Measurements from ENCODE around the gene CYP2B6. TPM values are rescaled to one million over a fixed set of nuclear protein-coding genes. Genes with fewer than 3 reads are reported as not detected.
"Not testable (repeated sequence)": the region's sequence is repeated elsewhere in the genome, so short reads cannot be mapped to it uniquely, and the experiment has no call there.

CYP2B6 gene
- total and polyA plus RNA-seq, 2 donors (not counting 1 experiment from before 2014, with no cell fraction given), result not detected

DNA sequence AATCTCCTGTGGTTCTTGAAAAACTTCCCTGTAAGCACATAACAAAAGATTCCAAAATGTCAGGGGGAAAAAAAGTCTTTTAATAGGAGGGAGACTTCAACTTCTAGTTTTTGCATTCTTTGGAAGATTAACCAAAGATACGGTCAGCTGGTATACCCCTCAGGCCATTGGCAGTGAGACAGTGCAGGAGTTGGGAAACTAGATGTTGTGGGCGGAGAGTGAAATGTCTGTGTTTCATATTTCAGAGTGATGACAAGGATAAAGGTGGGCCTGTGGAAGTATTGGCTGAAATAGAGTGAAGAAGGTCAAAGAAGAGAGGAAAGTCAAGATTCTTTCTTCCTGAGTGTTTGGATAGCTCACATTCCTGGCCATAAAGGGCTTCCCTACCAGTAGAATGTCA lies 40.8 kb downstream of the CYP2B6 start:
- intact Hi-C loops (cut with micrococcal nuclease), result no loop called here
- ATAC-seq (ENCODE audit: low read depth) (no peak), DNase-seq (no peak)
- no peaks in the 10 kb centered on the region for H3K36me3 ChIP-seq (replicated peaks in 1 of 2; ENCODE audit: control extremely low read depth in 1 of 2, control insufficient read depth in 1 of 2, extremely low read depth in 1 of 2, insufficient read depth in 2 of 2, low read length in 1 of 2)
- H3K4me1 ChIP-seq (ENCODE audit: control insufficient read depth in 2 of 2, insufficient read depth in 2 of 2, low read length in 2 of 2), result no peaks in the 10 kb centered on the region
- H3K4me1 Mint-ChIP-seq, result no peaks in the 10 kb centered on the region
- no peaks in the 10 kb centered on the region for H4K20me1 ChIP-seq (ENCODE audit: control insufficient read depth, insufficient read depth, low read length, poor library complexity, severe bottlenecking)
- no peaks in the 10 kb centered on the region for H3K79me2 ChIP-seq (ENCODE audit: control insufficient read depth, insufficient read depth, low read length)
- H2AFZ ChIP-seq (ENCODE audit: insufficient read depth, low read depth, low read length, poor library complexity, severe bottlenecking), result no peak overlapping the region
- H3K27ac Mint-ChIP-seq, result no peak overlapping the region
- H3K4me3 ChIP-seq (ENCODE audit: control extremely low read depth in 1 of 5, extremely low read depth in 1 of 5, insufficient read depth in 1 of 5, low read depth in 2 of 5, low read length in 4 of 5), result no peak overlapping the region
- no peak overlapping the region for H3K4me3 Mint-ChIP-seq
- CTCF ChIA-PET, result interaction anchor here (0.6 kb wide), 1 partner anchor 172 kb away, joined by 5 read pairs; no protein-coding TSS in a partner anchor
- peaks cover 0 to 11% (median 0%) of the 10 kb centered on the region in 4 experiments for H3K27me3 ChIP-seq (replicated peaks in 1 of 4; ENCODE audit: control extremely low read depth in 1 of 4, control insufficient read depth in 3 of 4, insufficient read depth in 4 of 4, low read length in 3 of 4)
- 38% methylated on average over 2 of the region's 2 CpGs for WGBS (ENCODE audit: insufficient coverage)
- H3K9ac ChIP-seq (ENCODE audit: low read length), result no peak overlapping the region
- H3K9me3 Mint-ChIP-seq (ENCODE audit: insufficient read depth), result no peaks in the 10 kb centered on the region
- H3K9me3 ChIP-seq (ENCODE audit: control extremely low read depth in 1 of 3, control insufficient read depth in 2 of 3, insufficient read depth in 1 of 3, low read length in 2 of 3), result peaks cover 0 to 5% (median 0%) of the 10 kb centered on the region in 3 donors
- H3K4me2 ChIP-seq (replicated peaks; ENCODE audit: low read depth, low read length, poor library complexity, severe bottlenecking), result no peak overlapping the region
- TF ChIP-seq, protein P1, sequence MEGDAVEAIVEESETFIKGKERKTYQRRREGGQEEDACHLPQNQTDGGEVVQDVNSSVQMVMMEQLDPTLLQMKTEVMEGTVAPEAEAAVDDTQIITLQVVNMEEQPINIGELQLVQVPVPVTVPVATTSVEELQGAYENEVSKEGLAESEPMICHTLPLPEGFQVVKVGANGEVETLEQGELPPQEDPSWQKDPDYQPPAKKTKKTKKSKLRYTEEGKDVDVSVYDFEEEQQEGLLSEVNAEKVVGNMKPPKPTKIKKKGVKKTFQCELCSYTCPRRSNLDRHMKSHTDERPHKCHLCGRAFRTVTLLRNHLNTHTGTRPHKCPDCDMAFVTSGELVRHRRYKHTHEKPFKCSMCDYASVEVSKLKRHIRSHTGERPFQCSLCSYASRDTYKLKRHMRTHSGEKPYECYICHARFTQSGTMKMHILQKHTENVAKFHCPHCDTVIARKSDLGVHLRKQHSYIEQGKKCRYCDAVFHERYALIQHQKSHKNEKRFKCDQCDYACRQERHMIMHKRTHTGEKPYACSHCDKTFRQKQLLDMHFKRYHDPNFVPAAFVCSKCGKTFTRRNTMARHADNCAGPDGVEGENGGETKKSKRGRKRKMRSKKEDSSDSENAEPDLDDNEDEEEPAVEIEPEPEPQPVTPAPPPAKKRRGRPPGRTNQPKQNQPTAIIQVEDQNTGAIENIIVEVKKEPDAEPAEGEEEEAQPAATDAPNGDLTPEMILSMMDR (IDR thresholded peaks at IDR 0.05), result no peak
- TF ChIP-seq EZH2 (IDR thresholded peaks at IDR 0.05; ENCODE audit: borderline replicate concordance, insufficient read depth, low read depth, low read length, poor library complexity, severe bottlenecking), result no peak
- peaks cover 43% of the 10 kb centered on the region for H3K27me3 Mint-ChIP-seq
- H3K27ac ChIP-seq (ENCODE audit: low read length in 2 of 2), result no peak overlapping the region
- POLR2A ChIA-PET, result no interaction called here

DNA sequence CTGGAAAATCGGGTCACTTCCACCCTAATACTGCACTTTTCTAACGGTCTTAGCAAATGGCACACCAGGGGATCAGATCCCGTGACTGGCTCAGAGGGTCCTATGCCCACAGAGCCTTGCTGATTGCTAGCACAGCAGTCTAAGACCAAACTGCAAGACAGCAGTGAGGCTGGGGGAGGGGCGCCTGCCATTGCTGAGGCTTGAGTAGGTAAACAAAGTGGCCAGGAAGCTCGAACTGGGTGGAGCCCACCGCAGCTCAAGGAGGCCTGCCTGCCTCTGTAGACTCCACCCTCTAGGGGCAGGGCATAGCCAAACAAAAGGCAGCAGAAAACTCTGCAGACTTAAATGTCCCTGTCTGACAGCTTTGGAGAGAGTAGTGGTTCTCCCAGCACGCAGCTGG lies 42.2 kb downstream of the CYP2B6 start:
- peaks cover 0 to 11% (median 0%) of the 10 kb centered on the region in 4 experiments for H3K27me3 ChIP-seq (replicated peaks in 1 of 4; ENCODE audit: control extremely low read depth in 1 of 4, control insufficient read depth in 3 of 4, insufficient read depth in 4 of 4, low read length in 3 of 4)
- H3K27ac ChIP-seq (ENCODE audit: low read length in 2 of 2); H3K4me1 Mint-ChIP-seq; H4K20me1 ChIP-seq (ENCODE audit: control insufficient read depth, insufficient read depth, low read length, poor library complexity, severe bottlenecking); H3K9me3 Mint-ChIP-seq (ENCODE audit: insufficient read depth); intact Hi-C loops (cut with micrococcal nuclease); H3K4me2 ChIP-seq (replicated peaks; ENCODE audit: low read depth, low read length, poor library complexity, severe bottlenecking); H3K4me1 ChIP-seq (ENCODE audit: control insufficient read depth in 2 of 2, insufficient read depth in 2 of 2, low read length in 2 of 2); DNase-seq; H3K9ac ChIP-seq (ENCODE audit: low read length); CTCF ChIA-PET; H3K9me3 ChIP-seq (ENCODE audit: control extremely low read depth in 1 of 3, control insufficient read depth in 2 of 3, insufficient read depth in 1 of 3, low read length in 2 of 3); H3K79me2 ChIP-seq (ENCODE audit: control insufficient read depth, insufficient read depth, low read length); H3K36me3 ChIP-seq (replicated peaks in 1 of 2; ENCODE audit: control extremely low read depth in 1 of 2, control insufficient read depth in 1 of 2, extremely low read depth in 1 of 2, insufficient read depth in 2 of 2, low read length in 1 of 2); H3K27ac Mint-ChIP-seq; H2AFZ ChIP-seq (ENCODE audit: insufficient read depth, low read depth, low read length, poor library complexity, severe bottlenecking); H3K4me3 ChIP-seq (ENCODE audit: control extremely low read depth in 1 of 5, extremely low read depth in 1 of 5, insufficient read depth in 1 of 5, low read depth in 2 of 5, low read length in 4 of 5); POLR2A ChIA-PET; H3K4me3 Mint-ChIP-seq; ATAC-seq (ENCODE audit: low read depth): not testable (repeated sequence)
- H3K27me3 Mint-ChIP-seq, result peaks cover 35% of the 10 kb centered on the region
- 63% methylated on average over 7 of the region's 7 CpGs for WGBS (ENCODE audit: insufficient coverage)

Data from B cell (primary cell).